Activated gamma-delta T cell treated with anti-CD3 and anti-CD28 coated beads, Interleukin-2, amount 50 U/mL, for 16 hours (primary cell): ENCODE measurements around the gene EPS15.
"Not testable (repeated sequence)": the region's sequence is repeated elsewhere in the genome, so short reads cannot be mapped to it uniquely, and the experiment has no call there.

Experiments
- DNase-seq: peaks from one replicate; pipeline ENCODE4 v3.0.0-alpha.2; 2020; ENCODE audit warnings: low read depth

The EPS15 gene

GRCh38 chr1:51331206-51332100 lies 187.6 kb downstream of the EPS15 start:
- no peak for DNase-seq

- DNase-seq: no peak
Observed at GRCh38 chr1:51330331-51331201, 188.5 kb downstream of the EPS15 start, which contains the start of gene TTC39A. Gene TTC39A (minus strand): TSS chr1:51330562. CDS start chr1:51330477, 85 bp downstream.

GRCh38 chr1:51329443-51330325 lies 189.4 kb downstream of the EPS15 start:
- DNase-seq: no peak

GRCh38 chr1:51328926-51329325 lies 190.1 kb downstream of the EPS15 start:
- DNase-seq: no peak

GRCh38 chr1:51328279-51328678 lies 190.8 kb downstream of the EPS15 start:
- DNase-seq: no peak

GRCh38 chr1:51327386-51327785 lies 191.7 kb downstream of the EPS15 start:
- DNase-seq: no peak

GRCh38 chr1:51326839-51327238 lies 192.2 kb downstream of the EPS15 start:
- no peak for DNase-seq

- no peak for DNase-seq
Observed at GRCh38 chr1:51325878-51326755, 192.9 kb downstream of the EPS15 start.

- no peak for DNase-seq
Observed at GRCh38 chr1:51325391-51325790, 193.7 kb downstream of the EPS15 start.

- not testable (repeated sequence) for DNase-seq
Observed at GRCh38 chr1:51325011-51325385, 194.1 kb downstream of the EPS15 start.

GRCh38 chr1:51324251-51325010 lies 194.6 kb downstream of the EPS15 start:
- DNase-seq: no peak

- no peak for DNase-seq
Observed at GRCh38 chr1:51323778-51324177, 195.3 kb downstream of the EPS15 start.

GRCh38 chr1:51322417-51323101 lies 196.5 kb downstream of the EPS15 start:
- no peak for DNase-seq

GRCh38 chr1:51321924-51322280 lies 197.2 kb downstream of the EPS15 start:
- DNase-seq: no peak

GRCh38 chr1:51320967-51321923 lies 197.8 kb downstream of the EPS15 start:
- DNase-seq: no peak

GRCh38 chr1:51317798-51318197 lies 201.3 kb downstream of the EPS15 start:
- no peak for DNase-seq

GRCh38 chr1:51316846-51317120 lies 202.3 kb downstream of the EPS15 start:
- DNase-seq: no peak

- DNase-seq: no peak
Observed at GRCh38 chr1:51316113-51316845, 202.8 kb downstream of the EPS15 start.
